SK-N-SH treated with all-trans-retinoic acid at 6 μM for 48 hours (cell line): ENCODE measurements around the gene LRRC66.

Experiments
- ARNTL ChIP-seq: fragments of 450-650 bp; formaldehyde crosslinking; IDR thresholded peaks from 2 replicates; pipeline ENCODE4 v1.5.0; 2020; ENCODE audit warnings: low read depth, mild to moderate bottlenecking, moderate library complexity, borderline replicate concordance
- CREB5 ChIP-seq: fragments of 250-450 bp; sonication (Bioruptor Pico); IDR thresholded peaks from 2 replicates; pipeline ENCODE4 v1.5.1; 2020; ENCODE audit warnings: low read depth, mild to moderate bottlenecking, moderate library complexity
- CSDC2 ChIP-seq: fragments of 250-450 bp; sonication (Bioruptor Pico); IDR thresholded peaks from 2 replicates; pipeline ENCODE4 v1.5.0; 2020; ENCODE audit warnings: mild to moderate bottlenecking, moderate library complexity
- OSR1 ChIP-seq: fragments of 250-450 bp; sonication (Bioruptor Pico); IDR thresholded peaks from 2 replicates; pipeline ENCODE4 v1.8.0; 2022; ENCODE audit warnings: moderate library complexity, mild to moderate bottlenecking, inconsistent platforms
- PATZ1 ChIP-seq: fragments of 250-450 bp; sonication (Bioruptor Pico); IDR thresholded peaks from 2 replicates; pipeline ENCODE4 v1.8.0; 2020; ENCODE audit warnings: mild to moderate bottlenecking, moderate library complexity, borderline replicate concordance
- POU6F1 ChIP-seq: fragments of 250-450 bp; sonication (Bioruptor Pico); IDR thresholded peaks from 2 replicates; pipeline ENCODE4 v1.8.0; 2021; ENCODE audit warnings: low read depth, mild to moderate bottlenecking, moderate library complexity, borderline replicate concordance
- TCF4 ChIP-seq: fragments of 250-450 bp; sonication (Bioruptor Pico); IDR thresholded peaks from 2 replicates; pipeline ENCODE4 v1.8.0; 2021; ENCODE audit warnings: mild to moderate bottlenecking, moderate library complexity, borderline replicate concordance
- TOX ChIP-seq: fragments of 250-450 bp; sonication (Bioruptor Pico); IDR thresholded peaks from 2 replicates; pipeline ENCODE4 v1.8.0; 2021; ENCODE audit warnings: mild to moderate bottlenecking, moderate library complexity, borderline replicate concordance
- ZC3H10 ChIP-seq: fragments of 250-450 bp; sonication (Bioruptor Pico); IDR thresholded peaks from 2 replicates; pipeline ENCODE4 v1.5.1; 2021; ENCODE audit warnings: mild to moderate bottlenecking, moderate library complexity
- ZFP3 ChIP-seq: fragments of 250-450 bp; sonication (Bioruptor Pico); IDR thresholded peaks from 2 replicates; pipeline ENCODE4 v1.5.0; 2020; ENCODE audit warnings: mild to moderate bottlenecking, moderate library complexity
- ZFP30 ChIP-seq: fragments of 450-650 bp; formaldehyde crosslinking; IDR thresholded peaks from 2 replicates; pipeline ENCODE4 v1.5.0; 2022; ENCODE audit warnings: mild to moderate bottlenecking, moderate library complexity
- ZNF70 ChIP-seq: fragments of 450-650 bp; formaldehyde crosslinking; IDR thresholded peaks from 2 replicates; pipeline ENCODE4 v1.5.0; 2020; ENCODE audit warnings: mild to moderate bottlenecking, moderate library complexity

GRCh38 chr4:51999250-51999649, 20.9 kb downstream of the LRRC66 start:
- no peak for TF ChIP-seq CREB5
- no peak for TF ChIP-seq POU6F1 (CRISPR knock-in tag)
- no peak for TF ChIP-seq ARNTL (CRISPR knock-in tag)
- TF ChIP-seq ZNF70 (CRISPR knock-in tag) = no peak
- no peak for TF ChIP-seq TOX (CRISPR knock-in tag)
- TF ChIP-seq ZFP30 = no peak
- no peak for TF ChIP-seq TCF4 (CRISPR knock-in tag)
- TF ChIP-seq OSR1 = no peak
- TF ChIP-seq CSDC2 (CRISPR knock-in tag) = no peak
- TF ChIP-seq PATZ1 (CRISPR knock-in tag) = no peak
- no peak for TF ChIP-seq ZFP3 (CRISPR knock-in tag)
- no peak for TF ChIP-seq ZC3H10
